ENCODE measurements around the gene MAST4. TPM values are rescaled to one million over a fixed set of nuclear protein-coding genes. Genes with fewer than 3 reads are reported as not detected.
A peak's percentile ranks its signal among the peaks of the same experiment; 100 is the strongest.

The MAST4 gene
- polyA plus RNA-seq, 2 of the 4 experiments (the other 2 are of a cell fraction): 1.2 to 5.8 TPM

GRCh38 chr5:66958201-66958979 is 362.2 kb downstream of the MAST4 start (continued):
- no peak for TF ChIP-seq PBX3 (IDR thresholded peaks at IDR 0.05)
- TF ChIP-seq NR3C1 (IDR thresholded peaks at IDR 0.05): no peak
- TF ChIP-seq TFCP2L1 (CRISPR knock-in tag; IDR thresholded peaks at IDR 0.05): no peak

GRCh38 chr5:66958980-66959641 is 362.9 kb downstream of the MAST4 start:
- WGBS (ENCODE audit: missing lambda C conversion rate): 2% methylated on average over 11 of the region's 11 CpGs
- FAIRE-seq (peak; percentile 13), ATAC-seq (peak; percentile 74 to 82), DNase-seq (ENCODE audit: low read depth in 1 of 2, low spot score in 1 of 2) (peak in 1 of 2 experiments; percentile 44)
- TF ChIP-seq HEYL (CRISPR knock-in tag; IDR thresholded peaks at IDR 0.05) (no peak), CEBPB (IDR thresholded peaks at IDR 0.05) (peak in 1 of 2 experiments; percentile 39; a peak in 1 of 4 replicates), BHLHE40 (IDR thresholded peaks at IDR 0.05; ENCODE audit: low read depth, low read length) (no peak), REST (IDR thresholded peaks at IDR 0.05) (no peak), RCOR1 (IDR thresholded peaks at IDR 0.05; ENCODE audit: low read depth, low read length) (no peak), CHD2 (IDR thresholded peaks at IDR 0.05; ENCODE audit: low read length, partially characterized antibody) (no peak), EHMT2 (IDR thresholded peaks at IDR 0.05; ENCODE audit: low read depth) (no peak), MAFK (IDR thresholded peaks at IDR 0.05; ENCODE audit: partially characterized antibody) (no peak), HOXA7 (CRISPR knock-in tag; IDR thresholded peaks at IDR 0.05) (no peak), RNF2 (IDR thresholded peaks at IDR 0.05; ENCODE audit: borderline replicate concordance, low read depth) (no peak), MYC (IDR thresholded peaks at IDR 0.05; ENCODE audit: borderline replicate concordance, low read length) (no peak), EP300 (IDR thresholded peaks at IDR 0.05) (no peak), POLR2AphosphoS2 (conservative IDR thresholded peaks at IDR 0.05; ENCODE audit: low read length) (no peak), FOSB (CRISPR knock-in tag; IDR thresholded peaks at IDR 0.05) (no peak), RAD21 (conservative IDR thresholded peaks at IDR 0.05 in 1 of 2, IDR thresholded peaks at IDR 0.05 in 1 of 2) (no peak), MAX (IDR thresholded peaks at IDR 0.05) (peak; percentile 29; the same call in 1 of the 2 replicates), HMGXB4 (CRISPR knock-in tag; IDR thresholded peaks at IDR 0.05; ENCODE audit: borderline replicate concordance) (no peak), HDAC2 (IDR thresholded peaks at IDR 0.05) (no peak), ZNF302 (CRISPR knock-in tag; IDR thresholded peaks at IDR 0.05) (no peak), HOXB5 (CRISPR knock-in tag; IDR thresholded peaks at IDR 0.05) (no peak), NPAS2 (CRISPR knock-in tag; IDR thresholded peaks at IDR 0.05; ENCODE audit: borderline replicate concordance) (no peak), TFCP2L1 (CRISPR knock-in tag; IDR thresholded peaks at IDR 0.05) (no peak), CBX2 (IDR thresholded peaks at IDR 0.05; ENCODE audit: borderline replicate concordance, low read depth) (no peak), JUNB (IDR thresholded peaks at IDR 0.05) (peak; percentile 60)
- peak overlapping the region; percentile 73 to 75 for H3K27ac ChIP-seq
- no peaks in the 10 kb centered on the region for H3K9me3 ChIP-seq
- ChIA-PET CTCF (interaction anchor here (0.7 to 1.9 kb wide), 7 partner anchors 9 to 152 kb away, joined by 3 to 6 read pairs (median 4); no protein-coding TSS in a partner anchor), POLR2A (interaction anchor here (1.1 to 2.4 kb wide), 3 partner anchors 45 to 80 kb away, joined by 4 to 7 read pairs (median 4); no protein-coding TSS in a partner anchor)
- peaks cover 43% of the 10 kb centered on the region for H3K4me1 ChIP-seq
- peak overlapping the region; percentile 27 for H3K4me3 ChIP-seq
- H3K4me2 ChIP-seq: peak overlapping the region; percentile 85

Measured in A549 (cell line).